K562 (cell line): ENCODE measurements around the gene MYO10.

Experiments
- EZH2 ChIP-seq: IDR thresholded peaks from 2 replicates; pipeline ENCODE4 v1.6.1; 2012; ENCODE audit warnings: low read depth, mild to moderate bottlenecking, inconsistent platforms, low read length, borderline replicate concordance
- GABPA ChIP-seq: fragments of 200-800 bp; sonication (Bioruptor generic); conservative IDR thresholded peaks from 2 replicates; pipeline ENCODE4 v1.6.1; 2016; ENCODE audit warnings: low read depth, missing genetic modification characterization, missing compliant biosample characterization
- NR3C1 ChIP-seq: sonication (generic); formaldehyde crosslinking; IDR thresholded peaks from 2 replicates; pipeline ENCODE4 v1.8.1; 2022; ENCODE audit warnings: missing genetic modification reagents
- SMARCA4 ChIP-seq: fragments of 450-650 bp; IDR thresholded peaks from 2 replicates; pipeline ENCODE4 v1.6.1; 2016
- TEAD1 ChIP-seq, 2 experiments: fragments of 450-650 bp in 1 of 2; sonication (generic) in 1 of 2; formaldehyde crosslinking; IDR thresholded peaks; 2 replicates each; pipeline versions ENCODE4 v1.4.0 to v1.8.0; 2020 to 2022; ENCODE audit warnings: mild to moderate bottlenecking in 2 of 2, missing genetic modification reagents in 1 of 2
- ZNF232 ChIP-seq: sonication (generic); formaldehyde crosslinking; IDR thresholded peaks from 2 replicates; pipeline ENCODE4 v1.8.0; 2022; ENCODE audit warnings: mild to moderate bottlenecking, missing genetic modification reagents
- TF ChIP-seq, protein P1 (sequence below): sonication (generic); formaldehyde crosslinking; IDR thresholded peaks from 2 replicates; pipeline ENCODE4 v1.8.0; 2023; ENCODE audit warnings: missing genetic modification reagents, mild to moderate bottlenecking, borderline replicate concordance

DNA sequence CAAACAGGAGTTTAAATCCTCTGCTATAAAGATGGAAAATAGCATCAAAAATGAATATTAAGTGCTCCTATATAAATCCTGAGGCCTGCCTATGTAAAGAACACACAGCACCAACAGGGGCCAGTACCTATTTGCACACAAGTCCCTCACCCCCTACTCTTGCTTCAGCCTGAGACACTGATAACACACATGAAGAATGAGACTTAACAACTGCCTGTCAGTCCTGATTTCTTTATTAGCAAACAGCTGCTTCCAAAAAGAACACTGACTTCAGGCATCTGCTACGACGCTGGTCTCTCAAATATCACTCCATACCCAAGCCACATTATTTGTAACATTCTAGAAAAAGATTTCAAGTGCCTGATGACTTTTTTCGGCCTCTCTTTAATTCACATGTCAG lies 55.5 kb downstream of the MYO10 start:
- no peak for TF ChIP-seq TEAD1 (CRISPR knock-in tag; IDR thresholded peaks at IDR 0.05)
- TF ChIP-seq, protein P1, sequence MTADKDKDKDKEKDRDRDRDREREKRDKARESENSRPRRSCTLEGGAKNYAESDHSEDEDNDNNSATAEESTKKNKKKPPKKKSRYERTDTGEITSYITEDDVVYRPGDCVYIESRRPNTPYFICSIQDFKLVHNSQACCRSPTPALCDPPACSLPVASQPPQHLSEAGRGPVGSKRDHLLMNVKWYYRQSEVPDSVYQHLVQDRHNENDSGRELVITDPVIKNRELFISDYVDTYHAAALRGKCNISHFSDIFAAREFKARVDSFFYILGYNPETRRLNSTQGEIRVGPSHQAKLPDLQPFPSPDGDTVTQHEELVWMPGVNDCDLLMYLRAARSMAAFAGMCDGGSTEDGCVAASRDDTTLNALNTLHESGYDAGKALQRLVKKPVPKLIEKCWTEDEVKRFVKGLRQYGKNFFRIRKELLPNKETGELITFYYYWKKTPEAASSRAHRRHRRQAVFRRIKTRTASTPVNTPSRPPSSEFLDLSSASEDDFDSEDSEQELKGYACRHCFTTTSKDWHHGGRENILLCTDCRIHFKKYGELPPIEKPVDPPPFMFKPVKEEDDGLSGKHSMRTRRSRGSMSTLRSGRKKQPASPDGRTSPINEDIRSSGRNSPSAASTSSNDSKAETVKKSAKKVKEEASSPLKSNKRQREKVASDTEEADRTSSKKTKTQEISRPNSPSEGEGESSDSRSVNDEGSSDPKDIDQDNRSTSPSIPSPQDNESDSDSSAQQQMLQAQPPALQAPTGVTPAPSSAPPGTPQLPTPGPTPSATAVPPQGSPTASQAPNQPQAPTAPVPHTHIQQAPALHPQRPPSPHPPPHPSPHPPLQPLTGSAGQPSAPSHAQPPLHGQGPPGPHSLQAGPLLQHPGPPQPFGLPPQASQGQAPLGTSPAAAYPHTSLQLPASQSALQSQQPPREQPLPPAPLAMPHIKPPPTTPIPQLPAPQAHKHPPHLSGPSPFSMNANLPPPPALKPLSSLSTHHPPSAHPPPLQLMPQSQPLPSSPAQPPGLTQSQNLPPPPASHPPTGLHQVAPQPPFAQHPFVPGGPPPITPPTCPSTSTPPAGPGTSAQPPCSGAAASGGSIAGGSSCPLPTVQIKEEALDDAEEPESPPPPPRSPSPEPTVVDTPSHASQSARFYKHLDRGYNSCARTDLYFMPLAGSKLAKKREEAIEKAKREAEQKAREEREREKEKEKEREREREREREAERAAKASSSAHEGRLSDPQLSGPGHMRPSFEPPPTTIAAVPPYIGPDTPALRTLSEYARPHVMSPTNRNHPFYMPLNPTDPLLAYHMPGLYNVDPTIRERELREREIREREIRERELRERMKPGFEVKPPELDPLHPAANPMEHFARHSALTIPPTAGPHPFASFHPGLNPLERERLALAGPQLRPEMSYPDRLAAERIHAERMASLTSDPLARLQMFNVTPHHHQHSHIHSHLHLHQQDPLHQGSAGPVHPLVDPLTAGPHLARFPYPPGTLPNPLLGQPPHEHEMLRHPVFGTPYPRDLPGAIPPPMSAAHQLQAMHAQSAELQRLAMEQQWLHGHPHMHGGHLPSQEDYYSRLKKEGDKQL, result no peak
- TF ChIP-seq EZH2, result no peak
- TF ChIP-seq SMARCA4, result no peak
- TF ChIP-seq ZNF232, result no peak
- no peak for TF ChIP-seq NR3C1 (CRISPR knock-in tag)
- TF ChIP-seq GABPA (tag), result no peak
